ENCODE results near the gene MYO16. TPM values are rescaled to one million over a fixed set of nuclear protein-coding genes. Genes with fewer than 3 reads are reported as not detected.

MYO16 gene
- total and polyA plus RNA-seq, 2 of the 4 experiments (the other 2 are of a cell fraction), result under 0.01 to 0.03 TPM

GRCh38 chr13:109160887-109161669 is 531.7 kb downstream of the MYO16 start:
- Histone ChIP-seq H4K5ac (ENCODE audit: low read depth, low read length) (no peak overlapping the region), H3K4me2 (ENCODE audit: low read depth, low read length) (no peak overlapping the region), H2BK5ac (ENCODE audit: low read depth, low read length, poor library complexity, severe bottlenecking) (no peak overlapping the region), H3K4me3 (ENCODE audit: insufficient read depth, low read depth, low read length) (no peak overlapping the region), H3K56ac (ENCODE audit: extremely low read depth, insufficient read depth, low read length) (no peak overlapping the region), H3K9me3 (ENCODE audit: control insufficient read depth, insufficient read depth, low read length) (no peaks in the 10 kb centered on the region), H2AK9ac (replicated peaks; ENCODE audit: low read depth, low read length, poor library complexity) (no peak overlapping the region), H2AFZ (replicated peaks; ENCODE audit: low read length, poor library complexity) (no peak overlapping the region), H4K91ac (ENCODE audit: insufficient read depth, low read depth, low read length) (no peak overlapping the region), H3K27me3 (ENCODE audit: control insufficient read depth, insufficient read depth, low read length) (no peaks in the 10 kb centered on the region), H3K14ac (replicated peaks; ENCODE audit: low read depth, low read length) (no peak overlapping the region), H3K23ac (ENCODE audit: low read depth, low read length) (no peak overlapping the region), H3K4ac (ENCODE audit: low read depth, low read length) (no peak overlapping the region), H3K27ac (ENCODE audit: insufficient read depth, low read length) (no peak overlapping the region), H3K36me3 (ENCODE audit: control insufficient read depth, insufficient read depth, low read length) (no peaks in the 10 kb centered on the region), H3K9ac (ENCODE audit: low read depth, low read length) (no peak overlapping the region), H2AK5ac (ENCODE audit: low read depth, low read length) (no peak overlapping the region), H3K9me1 (ENCODE audit: insufficient read depth, low read length) (peaks cover 14% of the 10 kb centered on the region), H4K20me1 (ENCODE audit: insufficient read depth, low read length) (no peaks in the 10 kb centered on the region), H2BK20ac (ENCODE audit: low read depth, low read length) (no peak overlapping the region; the same call in 1 of the 2 replicates), H3K4me1 (ENCODE audit: control insufficient read depth, insufficient read depth, low read length) (peaks cover 10% of the 10 kb centered on the region), H4K8ac (ENCODE audit: low read depth in 2 of 2, low read length in 2 of 2) (no peak overlapping the region), H3K79me1 (ENCODE audit: low read depth in 1 of 2, low read length in 2 of 2) (no peaks in the 10 kb centered on the region), H3K18ac (ENCODE audit: low read depth, low read length) (no peak overlapping the region; the same call in 1 of the 2 replicates), H2BK15ac (ENCODE audit: low read depth, low read length) (no peak overlapping the region), H2BK120ac (ENCODE audit: low read depth, low read length) (no peak overlapping the region; the same call in 1 of the 2 replicates)
- peak; percentile 43; the same call in 1 of the 2 replicates for TF ChIP-seq CEBPB (IDR thresholded peaks at IDR 0.05; ENCODE audit: low read depth, low read length)
- TF ChIP-seq RFX5 (IDR thresholded peaks at IDR 0.05; ENCODE audit: low read depth, low read length), result no peak
- in situ Hi-C loops (cut with MboI; ENCODE audit: low sequenced_read_pairs), result no loop called here
- BruUV-seq (replicated peaks), result no TSS peak
- 87% methylated on average over 3 of the region's 11 CpGs; no CpG with 5 or more reads in 1 of the 2 experiments for WGBS, 2 experiments (ENCODE audit: extremely low coverage in 2 of 2, insufficient read length in 1 of 2)
- POLR2A ChIA-PET (ENCODE audit: unreplicated experiment), result no interaction called here
- DNase-seq (no peak), ATAC-seq (ENCODE audit: low read depth) (no peak)
- dilution Hi-C loops (cut with HindIII; ENCODE audit: low sequenced_read_pairs, unreplicated experiment), result no loop called here
- intact Hi-C loops (cut with micrococcal nuclease), result no loop called here
- CTCF ChIA-PET, result no interaction called here
